Ovary (tissue), 3 donors: ENCODE measurements around the gene TAGAP.

ENCODE experiments used
- EP300 ChIP-seq: sonication (generic); formaldehyde crosslinking; IDR thresholded peaks from one replicate; pipeline ENCODE4 v1.6.1; 2017; ENCODE audit warnings: antibody characterized with exemption
- POLR2A ChIP-seq: fragments of 450-650 bp; IDR thresholded peaks from one replicate; pipeline ENCODE4 v1.6.1; 2017; ENCODE audit warnings: antibody characterized with exemption, mild to moderate bottlenecking, moderate library complexity
- TF ChIP-seq, protein P1 (sequence below), 3 donors: fragments of 450-650 bp in 2 of 3; fragments of 200-600 bp in 1 of 3; IDR thresholded peaks; one replicate each; pipeline versions ENCODE4 v1.5.1 to v1.8.0; 2016 to 2022; ENCODE audit warnings: antibody characterized with exemption in 3 of 3, mild to moderate bottlenecking in 1 of 3
- donor health status: DM: no; HTN: no; CAD: no.

DNA sequence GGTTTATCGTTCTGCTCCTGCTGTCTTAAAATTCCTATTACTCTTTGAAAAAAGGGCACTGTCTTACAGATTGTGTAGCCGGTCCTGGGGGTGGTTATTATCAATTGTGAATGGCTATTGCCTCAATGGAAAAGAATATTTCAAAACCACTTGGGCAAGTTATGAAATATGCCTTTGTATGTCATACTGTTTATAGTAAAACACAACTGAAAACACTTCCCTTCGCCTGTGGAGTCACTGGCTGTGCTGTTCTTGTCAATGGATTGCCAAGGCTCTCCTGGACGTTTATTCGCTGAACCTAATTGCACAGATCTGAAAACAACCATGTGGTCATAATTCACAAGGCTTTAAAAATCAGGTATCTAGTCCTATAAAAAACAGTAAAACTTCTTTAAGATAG, 47.8 kb upstream of the TAGAP start:
- TF ChIP-seq, protein P1, sequence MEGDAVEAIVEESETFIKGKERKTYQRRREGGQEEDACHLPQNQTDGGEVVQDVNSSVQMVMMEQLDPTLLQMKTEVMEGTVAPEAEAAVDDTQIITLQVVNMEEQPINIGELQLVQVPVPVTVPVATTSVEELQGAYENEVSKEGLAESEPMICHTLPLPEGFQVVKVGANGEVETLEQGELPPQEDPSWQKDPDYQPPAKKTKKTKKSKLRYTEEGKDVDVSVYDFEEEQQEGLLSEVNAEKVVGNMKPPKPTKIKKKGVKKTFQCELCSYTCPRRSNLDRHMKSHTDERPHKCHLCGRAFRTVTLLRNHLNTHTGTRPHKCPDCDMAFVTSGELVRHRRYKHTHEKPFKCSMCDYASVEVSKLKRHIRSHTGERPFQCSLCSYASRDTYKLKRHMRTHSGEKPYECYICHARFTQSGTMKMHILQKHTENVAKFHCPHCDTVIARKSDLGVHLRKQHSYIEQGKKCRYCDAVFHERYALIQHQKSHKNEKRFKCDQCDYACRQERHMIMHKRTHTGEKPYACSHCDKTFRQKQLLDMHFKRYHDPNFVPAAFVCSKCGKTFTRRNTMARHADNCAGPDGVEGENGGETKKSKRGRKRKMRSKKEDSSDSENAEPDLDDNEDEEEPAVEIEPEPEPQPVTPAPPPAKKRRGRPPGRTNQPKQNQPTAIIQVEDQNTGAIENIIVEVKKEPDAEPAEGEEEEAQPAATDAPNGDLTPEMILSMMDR (IDR thresholded peaks at IDR 0.05) = no peak
- TF ChIP-seq POLR2A (no peak), EP300 (no peak)
